H1 (cell line): ENCODE measurements around the gene VWA2. TPM values are rescaled to one million over a fixed set of nuclear protein-coding genes. Genes with fewer than 3 reads are reported as not detected.

Experiments
- CTCF ChIA-PET: fragments of 300-600 bp; sonication (Branson Sonifier 250); formaldehyde crosslinking; loops from one replicate; lab custom pipeline; 2021; ENCODE audit not compliant: partially characterized antibody; lab: Charles Lee
- POLR2A ChIA-PET: fragments of 300-600 bp; sonication (Branson Sonifier 250); formaldehyde crosslinking; loops from one replicate; lab custom pipeline; 2021; ENCODE audit warnings: inconsistent platforms; ENCODE audit not compliant: partially characterized antibody; lab: Charles Lee
- DNase-seq, 2 experiments: peaks; one replicate each; pipeline versions ENCODE4 v3.0.0 to v3.0.0-alpha.2; 2010 to 2022; ENCODE audit warnings: low spot score in 2 of 2, low read depth in 1 of 2, mixed read lengths in 1 of 2
- FAIRE-seq: peaks from 2 replicates; lab custom pipeline; 2011; peaks lifted over from hg19 to GRCh38; lab: Jason Lieb, UNC
- H2AFZ ChIP-seq: 2 replicates; pipeline ENCODE4 v1.8.1; 2012; ENCODE audit warnings: low read length, inconsistent platforms
- H2AK5ac ChIP-seq: 2 replicates; pipeline ENCODE4 v1.6.1; 2013; ENCODE audit warnings: low read depth, low read length
- H2BK120ac ChIP-seq: replicated peaks from 2 replicates; pipeline ENCODE3; 2013; ENCODE audit warnings: low read depth, low read length, inconsistent platforms
- H2BK12ac ChIP-seq: 2 replicates; pipeline ENCODE4 v1.6.1; 2013; ENCODE audit warnings: low read depth, low read length
- H2BK15ac ChIP-seq: 2 replicates; pipeline ENCODE4 v1.6.1; 2013; ENCODE audit warnings: low read length
- H2BK20ac ChIP-seq: 2 replicates; pipeline ENCODE4 v1.6.1; 2013; ENCODE audit warnings: low read length
- H2BK5ac ChIP-seq: 2 replicates; pipeline ENCODE4 v1.6.1; 2013; ENCODE audit warnings: low read depth, low read length
- H3K14ac ChIP-seq: 2 replicates; pipeline ENCODE4 v1.6.1; 2013; ENCODE audit warnings: inconsistent platforms; ENCODE audit not compliant: insufficient read length
- H3K18ac ChIP-seq: 2 replicates; pipeline ENCODE4 v1.6.1; 2013; ENCODE audit warnings: low read length; ENCODE audit errors: extremely low read depth
- H3K23ac ChIP-seq: 2 replicates; pipeline ENCODE4 v1.6.1; 2013; ENCODE audit warnings: inconsistent platforms; ENCODE audit not compliant: insufficient read length
- H3K23me2 ChIP-seq: 2 replicates; pipeline ENCODE4 v1.6.1; 2013; ENCODE audit warnings: low read depth, low read length
- H3K27ac ChIP-seq: 2 replicates; pipeline ENCODE4 v1.6.1; 2011; ENCODE audit warnings: low read depth, low read length, inconsistent platforms
- H3K27me3 ChIP-seq, 4 experiments: replicated peaks in 1 of 4; 1 replicate in 1 of 4; 2 replicates in 3 of 4; pipeline versions ENCODE4 v1.6.1 to v1.8.1; 2011 to 2013; ENCODE audit warnings: low read length in 3 of 4, mild to moderate bottlenecking in 3 of 4, inconsistent platforms in 2 of 4, mixed read lengths in 2 of 4, moderate library complexity in 1 of 4; ENCODE audit not compliant: control insufficient read depth in 3 of 4, insufficient read depth in 3 of 4; ENCODE audit errors: extremely low read depth in 1 of 4
- H3K36me3 ChIP-seq, 4 experiments: 2 replicates each; pipeline versions ENCODE4 v1.6.1 to v1.8.1; 2011 to 2013; ENCODE audit warnings: mild to moderate bottlenecking in 4 of 4, low read length in 3 of 4, moderate library complexity in 2 of 4, control low read depth in 1 of 4, inconsistent platforms in 1 of 4; ENCODE audit not compliant: insufficient read depth in 4 of 4, control insufficient read depth in 2 of 4
- H3K4ac ChIP-seq: replicated peaks from 2 replicates; pipeline ENCODE3; 2013; ENCODE audit warnings: low read length, low read depth, mixed read lengths, inconsistent platforms; ENCODE audit not compliant: insufficient read length
- H3K4me1 ChIP-seq, 4 experiments: replicated peaks in 1 of 4; 1 replicate in 1 of 4; 2 replicates in 3 of 4; pipeline versions ENCODE4 v1.6.1 to v1.8.1; 2011 to 2013; ENCODE audit warnings: low read length in 3 of 4, inconsistent platforms in 2 of 4, mixed read lengths in 1 of 4; ENCODE audit not compliant: insufficient read depth in 4 of 4, control insufficient read depth in 3 of 4
- H3K4me2 ChIP-seq, 2 experiments: 2 replicates each; pipeline versions ENCODE4 v1.6.1 to v1.8.1; 2011 to 2013; ENCODE audit warnings: low read depth in 2 of 2, low read length in 2 of 2, control low read depth in 1 of 2, inconsistent platforms in 1 of 2, mild to moderate bottlenecking in 1 of 2; ENCODE audit not compliant: insufficient read depth in 1 of 2
- H3K4me3 ChIP-seq, 4 experiments: fragments of 200-600, 300-600 bp in 1 of 4; sonication (generic), shearing (Covaris generic), sonication (Bioruptor Twin) in 1 of 4; 2 replicates each; pipeline versions ENCODE4 v1.5.1 to v1.8.1; 2011 to 2016; ENCODE audit warnings: low read length in 4 of 4, low read depth in 3 of 4, control low read depth in 2 of 4, inconsistent platforms in 2 of 4, mild to moderate bottlenecking in 2 of 4, mixed read lengths in 1 of 4, moderate library complexity in 1 of 4; ENCODE audit not compliant: insufficient read depth in 2 of 4; ENCODE audit errors: extremely low read depth in 1 of 4
- H3K56ac ChIP-seq: replicated peaks from 2 replicates; pipeline ENCODE3; 2013; ENCODE audit warnings: low read depth, mild to moderate bottlenecking, mixed read lengths, low read length, inconsistent platforms; ENCODE audit not compliant: insufficient read length
- H3K79me1 ChIP-seq: 2 replicates; pipeline ENCODE4 v1.6.1; 2013; ENCODE audit warnings: low read depth, low read length, control low read depth
- H3K79me2 ChIP-seq, 2 experiments: 2 replicates each; pipeline versions ENCODE4 v1.6.1 to v1.8.1; 2012 to 2013; ENCODE audit warnings: low read length in 2 of 2, mild to moderate bottlenecking in 2 of 2, inconsistent platforms in 1 of 2; ENCODE audit not compliant: insufficient read depth in 2 of 2, control insufficient read depth in 1 of 2
- H3K9ac ChIP-seq, 4 experiments: replicated peaks in 1 of 4; 1 replicate in 1 of 4; 2 replicates in 3 of 4; pipeline versions ENCODE4 v1.6.1 to v1.8.1; 2011 to 2013; ENCODE audit warnings: low read depth in 3 of 4, low read length in 3 of 4, control low read depth in 2 of 4, mild to moderate bottlenecking in 2 of 4, moderate library complexity in 2 of 4, inconsistent platforms in 1 of 4; ENCODE audit errors: extremely low read depth in 1 of 4
- H3K9me3 ChIP-seq, 2 experiments: 2 replicates each; pipeline versions ENCODE4 v1.6.1 to v1.8.1; 2012 to 2013; ENCODE audit warnings: mild to moderate bottlenecking in 2 of 2, moderate library complexity in 2 of 2, control low read depth in 1 of 2, inconsistent platforms in 1 of 2, low read depth in 1 of 2, low read length in 1 of 2, mixed read lengths in 1 of 2; ENCODE audit not compliant: insufficient read depth in 2 of 2
- H4K20me1 ChIP-seq, 2 experiments: replicated peaks in 1 of 2; 2 replicates each; pipeline versions ENCODE3 to v1.8.1; 2011 to 2013; ENCODE audit warnings: inconsistent platforms in 2 of 2, low read length in 2 of 2, mild to moderate bottlenecking in 1 of 2; ENCODE audit not compliant: insufficient read depth in 2 of 2, control insufficient read depth in 1 of 2
- H4K5ac ChIP-seq: 2 replicates; pipeline ENCODE4 v1.6.1; 2013; ENCODE audit warnings: low read length, low read depth, mixed read lengths, inconsistent platforms; ENCODE audit not compliant: insufficient read length
- H4K8ac ChIP-seq: 2 replicates; pipeline ENCODE4 v1.8.0; 2013; ENCODE audit warnings: mild to moderate bottlenecking, moderate library complexity, low read length, inconsistent platforms; ENCODE audit not compliant: insufficient read depth; ENCODE audit errors: extremely low read depth
- H4K91ac ChIP-seq: replicated peaks from 2 replicates; pipeline ENCODE3; 2013; ENCODE audit warnings: low read length, mixed read lengths, inconsistent platforms; ENCODE audit not compliant: insufficient read length
- CREB1 ChIP-seq: IDR thresholded peaks from 2 replicates; pipeline ENCODE4 v1.6.1; 2012; ENCODE audit warnings: inconsistent platforms
- JUND ChIP-seq: IDR thresholded peaks from 2 replicates; pipeline ENCODE4 v1.6.1; 2011; ENCODE audit warnings: mild to moderate bottlenecking, improper control_type of control experiment, low read length
- KDM5A ChIP-seq: fragments of 200-600 bp; IDR thresholded peaks from 2 replicates; pipeline ENCODE4 v1.7.1; 2012; ENCODE audit warnings: mild to moderate bottlenecking, low read length, inconsistent platforms, mixed read lengths
- POU5F1 ChIP-seq: IDR thresholded peaks from 2 replicates; pipeline ENCODE4 v1.6.1; 2011; ENCODE audit warnings: low read depth, mild to moderate bottlenecking, low read length, moderate library complexity
- RAD21 ChIP-seq, 2 experiments: IDR thresholded peaks in 1 of 2; conservative IDR thresholded peaks in 1 of 2; 2 replicates each; pipeline ENCODE4 v1.6.1; 2011; ENCODE audit warnings: low read depth in 2 of 2, low read length in 2 of 2, improper control_type of control experiment in 1 of 2, inconsistent platforms in 1 of 2, mild to moderate bottlenecking in 1 of 2, moderate library complexity in 1 of 2
- TCF12 ChIP-seq: IDR thresholded peaks from 2 replicates; pipeline ENCODE4 v1.6.1; 2011; ENCODE audit warnings: low read depth, mild to moderate bottlenecking, low read length
- WGBS, 2 experiments: shearing (Covaris generic) in 1 of 2; methylation state at CpG; one replicate each; pipeline versions ENCODE4 v1.1.6 to v1.1.7; 2013 to 2015; ENCODE audit warnings: low lambda C conversion rate in 2 of 2, mixed read lengths in 2 of 2, inconsistent platforms in 1 of 2, low coverage in 1 of 2, missing lambda C conversion rate in 1 of 2; ENCODE audit not compliant: insufficient replicate concordance in 2 of 2, insufficient coverage in 1 of 2, insufficient read length in 1 of 2; ENCODE audit errors: extremely low coverage in 1 of 2, missing lambda C conversion rate in 1 of 2; 5-methylcytosine and 5-hydroxymethylcytosine counted together
- polyA plus RNA-seq, 7 experiments: library from polyadenylated mRNA; depleted of rRNA in 3 of 7; stranded (reverse) in 5 of 7; unstranded in 2 of 7; fragments of >200 nt in 5 of 7; fragments of 200-250 nt in 2 of 7; gene quantifications; 1 replicate in 5 of 7; 2 replicates in 1 of 7; 4 replicates in 1 of 7; pipeline versions ENCODE4 v1.2.1 to v1.2.3, GENCODE V29; 2011 to 2013; ENCODE audit warnings: missing spikeins in 2 of 7, mixed read lengths in 2 of 7
- total RNA-seq: library from RNA; stranded (reverse); fragmentation: NEBNext Ultra II Directional; extraction: Animal tissue kit (Norgen Biotek cat#: 25700); gene quantifications from 2 replicates; pipeline ENCODE4 v1.2.1, GENCODE V29; 2021
- TF ChIP-seq, protein P1 (sequence below): IDR thresholded peaks from 2 replicates; pipeline ENCODE4 v1.6.1; 2011; ENCODE audit warnings: low read length, improper control_type of control experiment

Gene VWA2
- total and polyA plus RNA-seq, 2 of the 8 experiments (the other 6 are each of a cell fraction or from before 2014, with no cell fraction given): 2.8 to 2.9 TPM

DNA sequence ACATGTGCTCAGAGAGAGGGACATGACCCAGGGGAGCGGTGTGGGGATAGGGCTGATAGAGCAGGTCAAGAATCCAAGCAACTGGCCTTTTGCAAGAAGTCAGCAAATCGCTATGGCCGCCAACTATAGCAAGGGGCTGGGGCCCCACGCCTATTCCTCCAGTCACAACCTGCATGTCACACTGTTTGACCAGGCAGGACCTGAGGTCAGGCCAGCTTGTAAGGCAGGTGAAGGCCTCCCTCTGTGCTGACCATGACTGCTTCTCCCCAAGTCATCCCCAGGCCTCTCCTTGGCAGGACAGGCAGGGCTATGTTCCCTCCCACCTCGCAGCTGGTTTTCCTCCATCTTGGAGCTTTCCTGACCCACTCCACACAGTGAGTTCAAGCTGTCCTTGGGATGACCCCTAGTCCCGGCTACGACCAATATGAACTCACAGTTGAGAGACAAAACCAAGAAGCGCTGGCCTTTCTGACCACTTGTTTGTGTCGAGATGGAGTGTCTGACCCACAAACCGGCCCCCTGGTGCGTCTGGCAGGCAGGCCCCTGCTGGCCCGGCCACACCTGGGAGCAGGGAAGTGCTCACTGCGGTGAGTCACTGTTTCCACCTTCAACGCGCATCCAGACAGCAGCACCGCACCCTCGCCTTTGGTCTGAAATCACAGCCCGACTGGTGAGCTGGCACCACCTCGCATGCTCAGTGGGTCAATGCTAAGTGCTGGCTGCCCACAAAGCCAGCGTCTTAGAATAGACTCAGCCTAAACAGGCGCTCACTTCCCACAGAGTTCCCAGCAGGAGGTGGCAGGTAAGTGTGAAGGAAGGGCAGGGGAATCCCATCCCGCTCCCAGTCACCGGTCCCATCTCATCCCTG lies 81.4 kb downstream of the VWA2 start:
- Histone ChIP-seq H2BK5ac (no peak overlapping the region; the same call in 1 of the 2 replicates), H3K4me3 (no peak overlapping the region), H3K56ac (no peak overlapping the region), H4K91ac (no peak overlapping the region), H2BK20ac (no peak overlapping the region), H3K79me1 (no peaks in the 10 kb centered on the region), H2BK120ac (no peak overlapping the region), H3K27ac (no peak overlapping the region), H3K27me3 (0 out of 7 replicates have a peak, but pooled peaks cover 0 to 2% (median 0%) of the 10 kb centered on the region in 4 experiments), H4K20me1 (no peaks in the 10 kb centered on the region), H3K4ac (no peak overlapping the region), H3K36me3 (no peaks in the 10 kb centered on the region), H2BK12ac (peak overlapping the region; percentile 18; the same call in 1 of the 2 replicates), H3K4me1 (peaks cover 0 to 8% (median 5%) of the 10 kb centered on the region in 4 experiments; a peak in 5 of 7 replicates), H3K79me2 (no peaks in the 10 kb centered on the region), H2BK15ac (no peak overlapping the region; the same call in 1 of the 2 replicates), H3K4me2 (no peak overlapping the region), H3K9ac (no peak overlapping the region), H3K23ac (no peak overlapping the region), H4K8ac (peak overlapping the region; percentile 12; the same call in 1 of the 2 replicates), H2AFZ (no peak overlapping the region), H4K5ac (no peak overlapping the region), H3K23me2 (0 out of 2 replicates have a peak, but pooled peaks cover 2% of the 10 kb centered on the region), H3K14ac (no peak overlapping the region), H2AK5ac (no peak overlapping the region), H3K18ac (peak overlapping the region; percentile 62; the same call in 1 of the 2 replicates), H3K9me3 (no peaks in the 10 kb centered on the region)
- peak in 1 of 2 experiments; percentile 54 for DNase-seq
- no peak for FAIRE-seq
- CTCF ChIA-PET: interaction anchor here (1.2 to 2.3 kb wide), 3 partner anchors 16 to 68 kb away, joined by 3 to 11 read pairs (median 3); no protein-coding TSS in a partner anchor
- WGBS, 2 experiments: 74% methylated on average over 23 of the region's 23 CpGs; no CpG with 5 or more reads in 1 of the 2 experiments
- POLR2A ChIA-PET: no interaction called here
- no peak for TF ChIP-seq KDM5A
- TF ChIP-seq, protein P1, sequence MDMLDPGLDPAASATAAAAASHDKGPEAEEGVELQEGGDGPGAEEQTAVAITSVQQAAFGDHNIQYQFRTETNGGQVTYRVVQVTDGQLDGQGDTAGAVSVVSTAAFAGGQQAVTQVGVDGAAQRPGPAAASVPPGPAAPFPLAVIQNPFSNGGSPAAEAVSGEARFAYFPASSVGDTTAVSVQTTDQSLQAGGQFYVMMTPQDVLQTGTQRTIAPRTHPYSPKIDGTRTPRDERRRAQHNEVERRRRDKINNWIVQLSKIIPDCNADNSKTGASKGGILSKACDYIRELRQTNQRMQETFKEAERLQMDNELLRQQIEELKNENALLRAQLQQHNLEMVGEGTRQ: no peak
- no peak for TF ChIP-seq RAD21 (IDR thresholded peaks at IDR 0.05 in 1 of 2, conservative IDR thresholded peaks at IDR 0.05 in 1 of 2; ENCODE audit: low read depth in 2 of 2, low read length in 2 of 2)
- TF ChIP-seq JUND: peak; percentile 56
- TF ChIP-seq POU5F1: no peak
- TF ChIP-seq CREB1: no peak
- TF ChIP-seq TCF12: 0 out of 2 replicates have a peak, but pooled peaks have one; percentile 6
